Chondrocyte (in vitro differentiated cells): ENCODE measurements around the gene SLITRK2. TPM values are rescaled to one million over a fixed set of nuclear protein-coding genes. Genes with fewer than 3 reads are reported as not detected.

Source experiments
- DNase-seq: peaks from one replicate; pipeline ENCODE4 v3.0.0; 2021; ENCODE audit warnings: mixed read lengths, low spot score
- H3K27ac Mint-ChIP-seq: one replicate; pipeline ENCODE4 v1.8.0; 2021; ENCODE audit warnings: mild to moderate bottlenecking, moderate library complexity, mixed read lengths; ENCODE audit not compliant: unreplicated experiment
- H3K27me3 Mint-ChIP-seq: 2 replicates; pipeline ENCODE4 v1.8.0; 2021; ENCODE audit warnings: low read depth, mixed read lengths
- H3K36me3 Mint-ChIP-seq: 2 replicates; pipeline ENCODE4 v1.8.0; 2021; ENCODE audit warnings: low read depth, mixed read lengths
- H3K4me1 Mint-ChIP-seq: 2 replicates; pipeline ENCODE4 v1.8.0; 2021; ENCODE audit warnings: low read depth, mild to moderate bottlenecking, mixed read lengths
- H3K4me3 Mint-ChIP-seq: one replicate; pipeline ENCODE4 v1.8.0; 2021; ENCODE audit warnings: mild to moderate bottlenecking, moderate library complexity, mixed read lengths; ENCODE audit not compliant: unreplicated experiment
- H3K9me3 Mint-ChIP-seq: 2 replicates; pipeline ENCODE4 v1.8.0; 2021; ENCODE audit warnings: low read depth, mixed read lengths
- long read RNA-seq: library from polyadenylated mRNA; stranded (forward); transcript quantifications from one replicate; pipeline ENCODE4 v2.0.0, GENCODE V29; 2021
- total RNA-seq: library from RNA; stranded (reverse); gene quantifications from 3 replicates; pipeline ENCODE4 v1.2.1, GENCODE V29; 2021
- TF ChIP-seq, protein P1 (sequence below): fragments of 200-600 bp; sonication (generic); IDR thresholded peaks from 2 replicates; pipeline ENCODE4 v1.5.0; 2021; ENCODE audit warnings: antibody characterized with exemption, mild to moderate bottlenecking, moderate library complexity

Gene SLITRK2, protein sequence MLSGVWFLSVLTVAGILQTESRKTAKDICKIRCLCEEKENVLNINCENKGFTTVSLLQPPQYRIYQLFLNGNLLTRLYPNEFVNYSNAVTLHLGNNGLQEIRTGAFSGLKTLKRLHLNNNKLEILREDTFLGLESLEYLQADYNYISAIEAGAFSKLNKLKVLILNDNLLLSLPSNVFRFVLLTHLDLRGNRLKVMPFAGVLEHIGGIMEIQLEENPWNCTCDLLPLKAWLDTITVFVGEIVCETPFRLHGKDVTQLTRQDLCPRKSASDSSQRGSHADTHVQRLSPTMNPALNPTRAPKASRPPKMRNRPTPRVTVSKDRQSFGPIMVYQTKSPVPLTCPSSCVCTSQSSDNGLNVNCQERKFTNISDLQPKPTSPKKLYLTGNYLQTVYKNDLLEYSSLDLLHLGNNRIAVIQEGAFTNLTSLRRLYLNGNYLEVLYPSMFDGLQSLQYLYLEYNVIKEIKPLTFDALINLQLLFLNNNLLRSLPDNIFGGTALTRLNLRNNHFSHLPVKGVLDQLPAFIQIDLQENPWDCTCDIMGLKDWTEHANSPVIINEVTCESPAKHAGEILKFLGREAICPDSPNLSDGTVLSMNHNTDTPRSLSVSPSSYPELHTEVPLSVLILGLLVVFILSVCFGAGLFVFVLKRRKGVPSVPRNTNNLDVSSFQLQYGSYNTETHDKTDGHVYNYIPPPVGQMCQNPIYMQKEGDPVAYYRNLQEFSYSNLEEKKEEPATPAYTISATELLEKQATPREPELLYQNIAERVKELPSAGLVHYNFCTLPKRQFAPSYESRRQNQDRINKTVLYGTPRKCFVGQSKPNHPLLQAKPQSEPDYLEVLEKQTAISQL
- not detected in 3 replicates for total RNA-seq
- long read RNA-seq, partial matches to known transcripts, result 0 of 1 reads
- long read RNA-seq, other reads (novel, unspliced or antisense), result 1 of 1 reads

DNA sequence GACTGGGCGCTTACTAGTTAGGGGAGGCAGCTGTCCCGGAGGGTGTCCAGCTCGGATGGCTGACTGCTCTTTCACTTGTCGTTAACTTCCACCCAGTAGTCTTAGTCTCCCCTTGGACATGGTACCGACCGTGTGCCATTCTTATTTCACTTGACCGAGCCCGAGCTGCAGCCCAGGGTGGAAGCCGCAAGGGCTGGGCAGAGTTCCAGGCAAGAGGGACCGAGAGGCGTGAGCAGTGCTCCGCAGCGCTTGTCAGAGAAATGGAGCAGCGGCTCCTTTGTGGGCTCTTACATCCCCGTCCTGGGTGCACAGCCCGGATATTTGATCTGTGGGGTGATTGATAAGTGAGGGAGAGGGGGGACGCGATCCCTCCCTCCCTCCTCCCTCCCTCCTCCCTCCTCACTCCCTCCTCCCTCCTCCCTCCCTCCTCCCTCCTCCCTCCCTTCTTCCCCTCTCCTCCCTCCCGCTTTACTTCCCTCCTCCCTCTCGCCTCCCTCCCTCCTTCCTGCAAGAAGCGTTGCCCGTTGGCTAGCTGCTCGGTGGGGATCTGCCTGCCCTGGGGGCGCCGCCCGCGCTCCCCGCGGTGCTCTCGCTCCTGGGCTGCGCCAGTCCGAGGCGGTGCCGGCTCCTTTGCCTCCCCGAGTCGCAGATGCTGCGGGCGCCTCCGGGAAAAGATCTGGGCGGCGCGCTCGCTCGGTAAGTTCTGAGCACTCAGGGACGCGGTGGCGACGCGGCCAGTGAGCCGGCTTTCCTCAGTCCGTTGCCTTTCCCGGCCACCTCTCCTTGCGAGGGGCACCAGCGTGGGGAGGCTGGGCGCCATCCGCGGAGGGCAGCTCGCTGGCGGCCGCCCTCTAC, at the start of gene SLITRK2:
SLITRK2 (plus strand) TSS at position 499 of the 855 bp plus-strand sequence. CDS start 4,597 bp downstream, outside the sequence.
- TF ChIP-seq, protein P1, sequence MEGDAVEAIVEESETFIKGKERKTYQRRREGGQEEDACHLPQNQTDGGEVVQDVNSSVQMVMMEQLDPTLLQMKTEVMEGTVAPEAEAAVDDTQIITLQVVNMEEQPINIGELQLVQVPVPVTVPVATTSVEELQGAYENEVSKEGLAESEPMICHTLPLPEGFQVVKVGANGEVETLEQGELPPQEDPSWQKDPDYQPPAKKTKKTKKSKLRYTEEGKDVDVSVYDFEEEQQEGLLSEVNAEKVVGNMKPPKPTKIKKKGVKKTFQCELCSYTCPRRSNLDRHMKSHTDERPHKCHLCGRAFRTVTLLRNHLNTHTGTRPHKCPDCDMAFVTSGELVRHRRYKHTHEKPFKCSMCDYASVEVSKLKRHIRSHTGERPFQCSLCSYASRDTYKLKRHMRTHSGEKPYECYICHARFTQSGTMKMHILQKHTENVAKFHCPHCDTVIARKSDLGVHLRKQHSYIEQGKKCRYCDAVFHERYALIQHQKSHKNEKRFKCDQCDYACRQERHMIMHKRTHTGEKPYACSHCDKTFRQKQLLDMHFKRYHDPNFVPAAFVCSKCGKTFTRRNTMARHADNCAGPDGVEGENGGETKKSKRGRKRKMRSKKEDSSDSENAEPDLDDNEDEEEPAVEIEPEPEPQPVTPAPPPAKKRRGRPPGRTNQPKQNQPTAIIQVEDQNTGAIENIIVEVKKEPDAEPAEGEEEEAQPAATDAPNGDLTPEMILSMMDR, result no peak
- H3K36me3 Mint-ChIP-seq, result no peaks in the 10 kb centered on the region
- peak within 1 kb of the TSS; percentile 34 for H3K4me3 Mint-ChIP-seq
- peaks cover 4% of the 10 kb centered on the region for H3K9me3 Mint-ChIP-seq
- peaks cover 8% of the 10 kb centered on the region for H3K4me1 Mint-ChIP-seq
- H3K27ac Mint-ChIP-seq, result no peak within 1 kb of the TSS
- H3K27me3 Mint-ChIP-seq, result peaks cover 37% of the 10 kb centered on the region
- peak; percentile 74 for DNase-seq

DNA sequence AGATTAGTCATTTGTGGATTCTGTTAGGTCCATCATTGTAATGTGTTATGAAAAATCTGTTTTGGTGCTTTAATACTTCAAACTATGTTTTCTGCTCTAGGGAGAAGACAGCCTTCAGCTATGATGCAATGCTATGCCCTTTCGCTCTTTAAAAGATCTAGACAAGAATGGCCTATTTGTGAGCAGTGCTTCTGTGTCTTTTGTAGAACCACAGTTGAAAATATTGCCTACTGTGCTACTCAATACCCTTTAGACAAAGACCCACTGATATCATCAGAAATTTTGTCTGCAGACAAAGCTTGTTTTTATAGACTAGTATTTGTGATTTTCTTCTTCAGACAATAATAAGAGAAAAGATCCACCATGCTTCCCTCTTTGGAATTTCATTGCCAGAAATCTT, 44.6 kb upstream of the SLITRK2 start:
- no peaks in the 10 kb centered on the region for H3K36me3 Mint-ChIP-seq
- TF ChIP-seq, protein P1, result no peak
- no peak overlapping the region for H3K27ac Mint-ChIP-seq
- H3K4me1 Mint-ChIP-seq, result no peaks in the 10 kb centered on the region
- no peak for DNase-seq
- H3K4me3 Mint-ChIP-seq, result no peak overlapping the region
- no peaks in the 10 kb centered on the region for H3K27me3 Mint-ChIP-seq
- H3K9me3 Mint-ChIP-seq, result peaks cover 48% of the 10 kb centered on the region

DNA sequence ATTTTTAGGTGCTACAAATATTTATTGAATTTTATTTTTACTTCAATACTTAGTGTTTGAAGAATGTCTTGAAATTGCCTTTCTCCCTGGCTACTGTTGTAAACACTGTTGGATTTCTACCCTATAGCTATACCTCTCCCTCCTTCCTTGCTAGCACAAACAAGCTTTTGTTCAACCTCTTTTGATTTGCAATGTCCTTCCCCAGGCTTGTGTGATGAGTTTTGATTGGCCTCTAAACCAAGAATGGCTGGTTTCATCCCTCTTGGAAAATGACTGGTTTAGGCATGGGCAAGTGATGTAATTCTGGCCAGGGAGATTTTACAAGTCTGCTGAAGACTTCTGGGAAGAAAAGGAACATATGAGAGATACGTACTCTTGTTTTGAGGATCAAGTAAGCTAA, 25.3 kb upstream of the SLITRK2 start:
- TF ChIP-seq, protein P1, result no peak
- no peak for DNase-seq
- Mint-ChIP-seq H3K9me3 (peaks cover 32% of the 10 kb centered on the region), H3K27ac (no peak overlapping the region), H3K27me3 (no peaks in the 10 kb centered on the region), H3K4me1 (no peaks in the 10 kb centered on the region), H3K36me3 (no peaks in the 10 kb centered on the region), H3K4me3 (no peak overlapping the region)

DNA sequence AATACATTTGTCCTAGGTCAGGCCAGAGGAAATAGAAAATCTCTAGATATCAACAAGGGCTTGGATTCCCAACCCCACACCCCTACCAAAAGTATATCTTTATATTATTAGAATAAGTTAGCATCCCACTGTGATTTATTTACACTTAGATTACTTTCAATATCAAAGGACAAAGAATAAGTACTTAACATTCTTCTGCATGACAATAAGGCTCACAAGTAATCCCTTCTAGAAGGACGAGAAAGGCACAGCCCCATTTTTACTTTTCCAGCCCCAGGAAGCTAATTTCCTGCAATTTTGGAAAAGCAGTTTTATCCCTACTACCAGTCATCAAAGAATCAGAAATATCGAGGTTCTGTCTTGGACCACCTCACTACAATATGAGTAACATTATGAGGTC, 14.1 kb upstream of the SLITRK2 start:
- no peaks in the 10 kb centered on the region for H3K27me3 Mint-ChIP-seq
- H3K9me3 Mint-ChIP-seq, result peaks cover 23% of the 10 kb centered on the region
- no peaks in the 10 kb centered on the region for H3K36me3 Mint-ChIP-seq
- H3K4me3 Mint-ChIP-seq, result no peak overlapping the region
- no peak overlapping the region for H3K27ac Mint-ChIP-seq
- H3K4me1 Mint-ChIP-seq, result no peaks in the 10 kb centered on the region
- TF ChIP-seq, protein P1, result no peak
- no peak for DNase-seq
